Measurements from ENCODE around the gene ZNF467. TPM values are rescaled to one million over a fixed set of nuclear protein-coding genes. Genes with fewer than 3 reads are reported as not detected.

The ZNF467 gene
- total and polyA plus RNA-seq, 2 of the 8 experiments (the other 6 are each of a cell fraction or from before 2014, with no cell fraction given): 0.50 to 0.51 TPM

DNA sequence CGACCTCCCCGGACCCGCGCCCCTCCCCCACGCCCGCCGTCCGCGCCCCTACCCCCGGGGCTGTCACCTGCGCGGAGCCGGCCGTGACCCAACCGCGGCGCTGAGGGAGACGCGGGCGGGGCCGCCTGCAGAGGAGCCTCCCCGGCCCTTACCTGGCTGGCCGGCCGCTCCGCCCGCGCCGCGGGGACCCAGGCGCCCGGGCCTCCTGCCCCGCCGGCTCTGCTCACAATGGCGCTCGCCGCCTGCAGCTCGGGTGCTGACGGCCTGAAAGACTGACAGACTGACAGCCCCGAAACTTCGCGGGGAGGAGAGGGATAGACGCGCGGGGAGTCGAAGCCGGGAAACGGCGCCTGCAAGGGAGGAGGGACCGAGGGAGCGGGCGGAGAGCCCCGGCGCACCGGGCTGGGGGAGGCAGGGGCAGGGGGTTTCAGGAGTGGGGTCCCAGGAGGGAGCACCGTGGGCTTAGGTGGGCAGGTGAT lies 393 bp downstream of the ZNF467 start:
- TF ChIP-seq HDAC2 (IDR thresholded peaks at IDR 0.05; ENCODE audit: borderline replicate concordance in 1 of 2, low read depth in 2 of 2, low read length in 2 of 2) (peak in 1 of 2 experiments; percentile 20; a peak in 1 of 4 replicates), CTBP2 (IDR thresholded peaks at IDR 0.05; ENCODE audit: borderline replicate concordance, insufficient read depth, insufficient read length, low read length) (no peak), RAD21 (IDR thresholded peaks at IDR 0.05 in 1 of 2, conservative IDR thresholded peaks at IDR 0.05 in 1 of 2; ENCODE audit: low read depth in 2 of 2, low read length in 2 of 2) (no peak), KDM4A (IDR thresholded peaks at IDR 0.05; ENCODE audit: low read depth, low read length, severe bottlenecking) (peak; percentile 62), RBBP5 (IDR thresholded peaks at IDR 0.05; ENCODE audit: borderline replicate concordance, low read depth, low read length) (0 out of 2 replicates have a peak, but pooled peaks have one; percentile 32), SIN3A (conservative IDR thresholded peaks at IDR 0.05 in 1 of 2, IDR thresholded peaks at IDR 0.05 in 1 of 2; ENCODE audit: low read depth in 1 of 2, low read length in 2 of 2) (peak in 1 of 2 experiments; percentile 64; a peak in 1 of 4 replicates)
- CTCF ChIA-PET (ENCODE audit: partially characterized antibody): interaction anchor here (1.0 to 12.9 kb wide), 3 partner anchors 16 to 146 kb away, joined by 3 to 115 read pairs (median 4); no protein-coding TSS in a partner anchor
- Histone ChIP-seq H3K36me3 (ENCODE audit: control insufficient read depth in 2 of 4, insufficient read depth in 4 of 4, low read length in 3 of 4) (no peaks in the 10 kb centered on the region), H2BK5ac (ENCODE audit: low read depth, low read length) (no peak overlapping the region), H2BK120ac (replicated peaks; ENCODE audit: low read depth, low read length) (no peak overlapping the region), H3K4me3 (ENCODE audit: extremely low read depth in 1 of 4, insufficient read depth in 2 of 4, low read depth in 3 of 4, low read length in 4 of 4) (peak overlapping the region; percentile 44 to 93 (median 48); a peak in 7 of 8 replicates), H2AK5ac (ENCODE audit: low read depth, low read length) (no peak overlapping the region), H3K23me2 (ENCODE audit: low read depth, low read length) (peaks cover 14% of the 10 kb centered on the region; the same call in 1 of the 2 replicates), H2BK12ac (ENCODE audit: low read depth, low read length) (no peak overlapping the region), H3K4me2 (ENCODE audit: insufficient read depth in 1 of 2, low read depth in 2 of 2, low read length in 2 of 2) (peak overlapping the region; percentile 84 to 85), H3K27me3 (replicated peaks in 1 of 4; ENCODE audit: control insufficient read depth in 3 of 4, extremely low read depth in 1 of 4, insufficient read depth in 3 of 4, low read length in 3 of 4) (peaks cover 30 to 60% (median 56%) of the 10 kb centered on the region in 4 experiments), H3K9ac (replicated peaks in 1 of 4; ENCODE audit: extremely low read depth in 1 of 4, low read depth in 3 of 4, low read length in 3 of 4) (no peak overlapping the region), H3K18ac (ENCODE audit: extremely low read depth, low read length) (peak overlapping the region; percentile 7; the same call in 1 of the 2 replicates), H3K4ac (replicated peaks; ENCODE audit: insufficient read length, low read depth, low read length) (no peak overlapping the region), H3K14ac (ENCODE audit: insufficient read length) (no peak overlapping the region), H3K79me2 (ENCODE audit: control insufficient read depth in 1 of 2, insufficient read depth in 2 of 2, low read length in 2 of 2) (no peaks in the 10 kb centered on the region), H4K8ac (ENCODE audit: extremely low read depth, insufficient read depth, low read length) (peak overlapping the region; percentile 63; the same call in 1 of the 2 replicates), H3K4me1 (replicated peaks in 1 of 4; ENCODE audit: control insufficient read depth in 3 of 4, insufficient read depth in 4 of 4, low read length in 3 of 4) (peaks cover 0 to 9% (median 7%) of the 10 kb centered on the region in 4 experiments; a peak in 6 of 7 replicates), H3K23ac (ENCODE audit: insufficient read length) (no peak overlapping the region), H2AFZ (ENCODE audit: low read length) (no peak overlapping the region), H3K27ac (ENCODE audit: low read depth, low read length) (no peak overlapping the region), H3K9me3 (ENCODE audit: insufficient read depth in 2 of 2, low read depth in 1 of 2, low read length in 1 of 2) (no peaks in the 10 kb centered on the region), H2BK15ac (ENCODE audit: low read length) (no peak overlapping the region), H4K91ac (replicated peaks; ENCODE audit: insufficient read length, low read length) (no peak overlapping the region), H3K56ac (replicated peaks; ENCODE audit: insufficient read length, low read depth, low read length) (no peak overlapping the region), H2BK20ac (ENCODE audit: low read length) (no peak overlapping the region), H4K5ac (ENCODE audit: insufficient read length, low read depth, low read length) (no peak overlapping the region), H3K79me1 (ENCODE audit: low read depth, low read length) (no peaks in the 10 kb centered on the region), H4K20me1 (replicated peaks in 1 of 2; ENCODE audit: control insufficient read depth in 1 of 2, insufficient read depth in 2 of 2, low read length in 2 of 2) (peaks cover 0 to 5% of the 10 kb centered on the region in 2 experiments)
- WGBS, 2 experiments (ENCODE audit: extremely low coverage in 1 of 2, insufficient coverage in 1 of 2, insufficient read length in 1 of 2, insufficient replicate concordance in 2 of 2, low coverage in 1 of 2, low lambda C conversion rate in 2 of 2, missing lambda C conversion rate in 1 of 2): 0% methylated on average over 6 of the region's 55 CpGs; no CpG with 5 or more reads in 1 of the 2 experiments
- POLR2A ChIA-PET (ENCODE audit: partially characterized antibody): interaction anchor here (0.7 to 2.0 kb wide), 3 partner anchors 12 to 61 kb away, joined by 3 to 5 read pairs (median 4); no protein-coding TSS in a partner anchor
- DNase-seq (ENCODE audit: low read depth in 1 of 2, low spot score in 2 of 2) (peak in 1 of 2 experiments; percentile 81), FAIRE-seq (no peak)

All from H1 (cell line).